Fibroblast of skin of right biceps (primary cell): ENCODE data around the gene AMOTL1.

Experiments used
- DNase-seq: peaks from one replicate; pipeline ENCODE4 v3.0.0-alpha.2; 2013

Gene AMOTL1

DNA sequence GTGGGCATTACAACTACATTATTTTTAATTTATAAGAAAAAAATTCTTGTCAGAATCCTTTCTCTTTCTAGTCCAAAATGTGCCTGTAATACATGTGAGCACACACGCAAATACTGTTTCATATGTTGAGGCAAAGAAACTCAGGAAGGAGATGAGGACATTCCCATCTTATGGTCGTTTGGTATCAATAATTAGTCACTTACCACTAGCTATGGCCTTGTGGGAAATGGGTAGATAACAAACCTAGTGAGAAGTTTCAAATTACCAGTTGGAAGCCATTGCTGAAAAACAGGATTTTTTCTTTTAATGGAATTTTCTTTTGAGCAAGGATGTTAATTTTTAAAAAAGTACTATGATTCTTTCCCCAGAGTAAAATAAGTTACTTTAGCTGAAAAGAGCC, 25.7 kb downstream of the AMOTL1 start:
- DNase-seq: peak; percentile 54

DNA sequence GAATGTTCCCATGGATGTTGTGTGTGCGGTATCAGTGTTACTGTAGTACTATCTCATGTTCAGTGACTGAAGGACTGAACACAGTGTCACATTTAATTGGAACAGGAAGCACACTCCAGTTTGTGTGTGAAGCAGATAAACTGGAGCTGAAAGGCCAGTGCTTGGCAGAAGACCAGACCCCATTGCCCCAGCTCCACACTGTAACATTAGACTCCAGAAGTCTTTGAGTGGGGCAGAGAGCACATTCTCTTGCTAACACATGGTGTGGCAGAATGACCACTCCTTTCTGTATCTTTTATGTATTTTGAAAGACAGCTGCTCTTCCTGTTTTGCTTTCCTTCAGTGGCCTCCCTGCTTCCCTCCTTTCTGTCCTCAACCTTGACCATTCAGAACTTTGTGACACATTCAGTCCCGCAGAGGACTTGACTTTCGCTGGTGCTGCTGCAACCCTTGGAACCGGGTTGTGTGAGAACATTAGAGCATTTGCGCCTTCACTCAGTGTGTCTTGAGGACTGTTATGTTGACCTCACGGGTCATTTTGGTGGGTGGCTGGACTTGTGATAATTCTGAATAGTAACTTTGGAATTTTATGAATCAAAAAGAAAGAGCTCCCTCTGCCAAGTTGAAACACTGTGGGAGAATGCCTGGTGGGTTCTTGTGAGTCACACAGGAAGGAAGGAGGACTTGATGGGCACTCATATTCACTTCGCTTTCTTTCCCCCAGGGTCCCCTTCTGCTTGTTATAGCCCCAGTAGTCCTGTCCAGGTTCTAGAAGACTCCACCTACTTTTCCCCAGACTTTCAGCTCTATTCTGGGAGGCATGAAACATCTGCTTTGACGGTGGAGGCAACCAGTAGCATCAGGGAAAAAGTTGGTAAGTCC, 26.4 kb downstream of the AMOTL1 start:
- peak; percentile 97 for DNase-seq

- DNase-seq: no peak
Observed at GRCh38 chr11:94795476-94796189, 27.5 kb downstream of the AMOTL1 start.

- no peak for DNase-seq
Observed at GRCh38 chr11:94796190-94796580, 28.0 kb downstream of the AMOTL1 start.

- DNase-seq: no peak
Observed at GRCh38 chr11:94796863-94797262, 28.7 kb downstream of the AMOTL1 start.

DNA sequence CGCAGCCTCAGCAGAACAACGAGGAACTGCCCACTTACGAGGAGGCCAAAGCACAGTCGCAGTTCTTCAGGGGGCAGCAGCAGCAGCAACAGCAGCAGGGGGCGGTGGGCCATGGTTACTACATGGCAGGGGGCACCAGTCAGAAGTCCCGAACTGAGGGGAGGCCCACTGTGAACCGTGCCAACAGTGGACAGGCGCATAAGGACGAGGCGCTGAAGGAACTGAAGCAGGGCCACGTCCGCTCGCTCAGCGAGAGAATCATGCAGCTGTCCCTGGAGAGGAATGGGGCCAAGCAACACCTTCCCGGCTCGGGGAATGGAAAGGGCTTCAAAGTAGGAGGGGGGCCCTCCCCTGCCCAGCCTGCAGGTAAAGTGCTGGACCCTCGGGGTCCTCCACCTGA, 31.6 kb downstream of the AMOTL1 start:
- no peak for DNase-seq

DNA sequence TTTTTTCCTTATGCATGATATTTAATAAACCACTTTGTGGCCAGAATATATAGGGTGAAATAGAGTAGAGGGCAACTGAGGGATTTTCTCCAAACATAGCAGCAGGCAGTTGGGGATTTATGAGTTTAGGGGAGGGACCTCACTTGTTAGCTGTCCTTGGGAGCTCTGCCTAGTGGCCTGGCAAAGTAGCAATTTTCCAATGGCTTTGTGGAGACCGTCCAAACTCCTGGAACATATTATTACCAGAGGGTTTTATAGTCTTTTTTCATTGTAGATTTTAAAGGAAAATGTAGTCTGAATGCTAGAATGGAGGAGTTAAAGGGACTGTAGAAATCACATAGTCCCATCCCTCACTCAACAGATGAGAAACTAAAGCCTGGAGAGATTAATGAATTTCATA, 32.3 kb downstream of the AMOTL1 start:
- no peak for DNase-seq

DNA sequence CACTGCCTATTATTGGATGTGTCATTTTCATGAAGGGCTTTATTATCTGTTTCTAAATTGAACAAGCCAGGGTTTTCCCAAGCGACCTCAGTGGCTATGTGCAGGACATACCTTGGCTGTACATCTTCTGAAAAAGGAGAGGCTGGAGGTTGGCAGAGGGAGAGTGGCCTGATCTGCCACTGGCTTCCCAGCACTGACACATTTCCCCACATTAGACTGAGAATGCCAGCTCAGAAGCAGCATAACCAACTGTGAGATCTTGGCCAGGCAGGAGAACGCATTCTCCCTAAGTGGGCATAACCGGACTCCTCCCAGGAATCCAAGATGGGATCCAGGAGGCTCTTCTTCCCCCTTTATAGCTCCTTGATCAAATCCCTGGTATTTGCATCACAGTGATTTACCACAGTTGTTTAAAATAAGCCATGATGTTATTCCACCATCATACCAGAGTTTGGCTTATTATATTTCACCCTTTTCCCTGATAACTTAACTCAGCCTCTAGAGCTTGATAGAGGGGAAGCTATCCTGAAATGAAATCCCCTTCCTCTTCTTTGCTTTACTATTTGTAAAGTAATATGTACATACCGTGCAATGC, 33.8 kb downstream of the AMOTL1 start:
- DNase-seq: no peak

GRCh38 chr11:94802501-94802900, 34.3 kb downstream of the AMOTL1 start:
- DNase-seq: no peak

GRCh38 chr11:94803491-94803890, 35.3 kb downstream of the AMOTL1 start:
- DNase-seq: peak; percentile 62

DNA sequence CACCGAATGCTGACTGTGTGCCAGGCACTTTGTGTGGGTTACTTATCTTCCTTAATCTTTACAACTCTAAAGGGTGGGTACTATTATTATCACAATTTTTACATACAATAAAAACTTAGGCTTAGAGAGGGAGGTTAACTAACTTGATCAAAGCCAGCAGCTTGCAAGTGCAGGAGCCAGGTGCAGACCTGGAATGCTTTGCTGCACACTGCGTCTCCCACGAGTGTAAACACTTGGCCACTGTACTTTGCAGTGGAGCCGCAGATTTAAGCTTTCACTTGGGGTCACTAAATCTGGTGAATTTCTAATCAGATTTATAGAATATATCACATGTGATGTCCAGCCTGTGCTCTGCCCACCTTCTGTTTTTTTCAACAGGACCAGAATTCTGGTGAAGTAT, 36.7 kb downstream of the AMOTL1 start:
- no peak for DNase-seq

DNA sequence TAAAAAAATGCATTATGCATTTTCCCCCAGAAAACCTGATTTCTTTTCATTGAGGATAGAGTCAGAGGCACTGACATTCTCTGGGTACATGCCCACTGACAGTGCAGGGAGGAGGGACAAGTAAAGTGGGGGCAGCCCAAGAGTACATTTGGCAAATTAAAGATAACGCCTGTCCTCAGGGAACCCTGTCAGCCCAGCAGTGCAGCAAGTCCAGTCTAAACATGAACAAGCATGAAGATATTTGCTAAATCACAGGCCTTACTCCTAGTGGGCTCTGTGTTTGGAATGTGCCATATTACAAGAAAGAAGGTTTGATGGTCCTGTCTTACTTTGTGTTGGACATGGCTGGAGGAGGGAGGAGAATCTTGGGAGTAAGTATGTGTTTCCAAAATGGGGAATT, 37.9 kb downstream of the AMOTL1 start:
- peak; percentile 43 for DNase-seq

DNA sequence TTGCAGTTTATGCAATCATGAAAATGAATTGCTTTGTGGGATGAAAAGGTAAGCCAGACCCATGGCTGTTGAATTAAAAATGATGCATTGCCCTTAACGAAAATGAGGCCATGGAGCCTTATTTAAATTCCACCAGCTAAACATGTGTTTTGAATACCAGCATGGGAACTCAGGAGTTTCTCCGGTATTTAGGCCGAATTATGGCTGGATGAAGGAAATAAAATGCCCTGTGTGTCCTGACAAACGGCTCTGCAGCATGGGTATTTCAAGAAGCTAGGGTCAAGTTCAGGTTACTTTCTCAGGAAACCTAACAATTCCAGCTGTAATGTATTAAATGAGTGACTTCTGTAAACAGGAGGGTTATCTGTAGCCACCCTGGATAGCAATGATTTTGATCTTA, 38.3 kb downstream of the AMOTL1 start:
- DNase-seq: peak; percentile 45

GRCh38 chr11:94809251-94809650, 41.1 kb downstream of the AMOTL1 start:
- peak; percentile 82 for DNase-seq

DNA sequence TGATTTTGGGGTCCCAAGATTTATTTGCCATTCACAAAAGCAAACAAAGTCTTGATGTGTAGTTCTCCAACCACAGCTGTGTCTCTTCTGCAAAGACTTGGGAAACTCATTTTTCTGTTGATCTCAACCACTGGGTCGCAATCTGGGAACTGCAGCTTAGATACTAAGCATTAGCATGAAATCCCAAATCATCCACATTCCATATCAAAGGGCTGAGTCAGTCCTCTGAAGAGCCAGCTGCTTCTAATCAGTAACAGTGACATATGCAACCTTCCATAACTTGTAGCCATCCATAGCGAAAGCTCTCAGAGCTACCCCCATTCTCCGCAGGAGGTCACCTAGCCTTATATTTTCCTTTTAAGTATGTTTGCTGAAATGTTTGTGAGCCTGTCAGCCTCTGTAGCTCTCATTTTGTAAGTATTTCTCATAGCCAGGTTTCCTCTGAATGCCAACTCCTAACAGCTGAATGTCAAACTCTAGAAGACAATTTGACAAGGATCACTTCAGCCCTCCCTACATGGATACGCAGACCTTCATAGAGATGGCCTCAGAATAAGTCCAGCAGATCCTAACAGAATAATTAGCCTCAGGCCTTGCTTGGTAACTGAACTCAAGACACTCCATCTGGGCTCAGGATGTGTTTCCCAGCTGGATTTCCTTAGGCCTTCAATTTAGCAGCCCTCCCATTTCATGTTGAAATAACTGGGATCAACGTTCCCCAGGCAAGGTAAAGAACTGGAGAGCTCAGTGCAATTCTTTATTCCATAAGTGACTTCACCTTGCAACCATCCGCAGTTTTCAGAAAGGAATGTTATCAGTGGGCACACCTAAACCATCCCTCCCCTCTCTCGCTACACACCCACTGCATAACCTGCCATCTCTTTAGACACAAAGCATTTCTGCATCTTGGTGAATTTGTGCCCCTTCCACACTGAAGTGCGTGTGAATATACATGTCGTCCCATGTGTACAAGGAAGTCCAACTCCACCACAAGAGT, 44.9 kb downstream of the AMOTL1 start:
- DNase-seq: peak; percentile 80

GRCh38 chr11:94814272-94814976, 46.3 kb downstream of the AMOTL1 start:
- DNase-seq: no peak

DNA sequence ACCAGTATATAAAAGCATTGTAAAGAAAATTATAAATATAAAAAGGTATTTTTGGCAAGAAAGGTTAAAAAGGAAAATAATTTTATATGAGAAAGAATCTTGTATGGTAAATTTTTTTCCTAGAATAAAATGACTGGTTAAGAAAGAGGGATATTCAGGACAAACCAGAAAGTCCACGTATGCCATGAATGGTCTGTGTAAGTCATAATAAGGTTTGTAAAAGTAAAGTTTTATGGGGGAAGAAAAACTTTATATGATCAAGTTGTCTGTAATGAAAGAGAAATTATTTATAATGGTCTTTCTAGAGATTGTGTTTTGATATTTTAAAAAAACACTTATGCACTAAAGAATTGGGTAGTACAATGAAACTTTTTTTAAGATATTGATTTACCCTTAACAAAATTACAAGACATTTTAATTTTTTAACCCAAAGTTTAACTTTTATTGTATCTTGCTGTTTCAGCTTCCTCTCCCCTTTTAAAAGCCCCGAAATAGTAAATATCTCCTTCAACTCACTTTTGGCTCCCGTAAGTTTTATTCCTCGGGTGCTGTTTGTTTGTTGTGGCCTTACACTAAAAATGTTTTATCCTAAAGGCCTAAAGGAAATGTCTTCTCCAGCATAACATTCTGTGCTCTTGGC, 47.7 kb downstream of the AMOTL1 start:
- DNase-seq: peak; percentile 66

- DNase-seq: no peak
Observed at GRCh38 chr11:94820480-94820879, 52.3 kb downstream of the AMOTL1 start.

- no peak for DNase-seq
Observed at GRCh38 chr11:94821439-94821838, 53.3 kb downstream of the AMOTL1 start.

DNA sequence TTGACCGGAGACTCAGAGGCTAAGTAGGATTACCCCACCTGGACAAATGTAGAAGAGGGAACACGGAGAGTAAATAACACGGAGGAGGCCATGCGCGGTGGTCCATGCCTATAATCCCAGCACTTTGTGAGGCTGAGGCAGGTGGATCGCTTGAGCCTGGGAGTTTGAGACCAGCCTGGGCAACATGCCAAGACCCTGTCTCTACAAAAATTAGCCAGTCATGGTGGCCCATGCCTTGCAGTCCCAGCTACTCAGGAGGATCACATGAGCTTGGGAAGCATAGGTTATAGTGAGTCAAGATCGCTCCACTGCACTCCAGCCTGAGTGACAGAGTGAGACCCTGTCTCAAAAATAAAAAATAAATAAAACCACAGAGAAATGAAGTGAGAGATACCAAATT, 53.9 kb downstream of the AMOTL1 start:
- no peak for DNase-seq

GRCh38 chr11:94823102-94823732, 55.1 kb downstream of the AMOTL1 start:
- DNase-seq: no peak
